HEK293 (cell line): Measurements from ENCODE around the gene TAF5L.

Experiments
- CTCF ChIA-PET: fragments of 350-600 bp; formaldehyde crosslinking; extraction: SDS; loops from one replicate; lab custom pipeline; 2021; ENCODE audit warnings: antibody characterized with exemption; lab: Yijun Ruan, JAX
- POLR2A ChIA-PET: fragments of 300-600 bp; formaldehyde crosslinking; extraction: SDS; loops from one replicate; lab custom pipeline; 2020; ENCODE audit warnings: antibody characterized with exemption, inconsistent platforms; lab: Yijun Ruan, JAX
- H3K27ac ChIP-seq: fragments of 200-500 bp; sonication (Bioruptor generic); 2 replicates; pipeline ENCODE4 v1.5.1; 2014; ENCODE audit warnings: low read depth, low read length, control low read depth, inconsistent platforms; ENCODE audit errors: extremely low read depth
- H3K36me3 ChIP-seq, 2 experiments: fragments of 200-500 bp in 1 of 2; sonication (Bioruptor generic) in 1 of 2; 1 replicate in 1 of 2; 2 replicates in 1 of 2; pipeline ENCODE4 v1.5.1; 2014 to 2017; ENCODE audit warnings: inconsistent platforms in 2 of 2, low read length in 2 of 2; ENCODE audit not compliant: control insufficient read depth in 2 of 2, insufficient read depth in 1 of 2
- H3K4me1 ChIP-seq: fragments of 200-500 bp; sonication (Bioruptor generic); 2 replicates; pipeline ENCODE4 v1.5.1; 2014; ENCODE audit warnings: mild to moderate bottlenecking, low read length, inconsistent platforms; ENCODE audit not compliant: control insufficient read depth, insufficient read depth
- H3K4me3 ChIP-seq: 2 replicates; pipeline ENCODE4 v1.5.1; 2011; ENCODE audit warnings: low read depth, mild to moderate bottlenecking, control low read depth, low read length, moderate library complexity
- H3K9me3 ChIP-seq: fragments of 200-500 bp; sonication (Bioruptor generic); 2 replicates; pipeline ENCODE4 v1.5.1; 2014; ENCODE audit warnings: low read depth, low read length, inconsistent platforms; ENCODE audit not compliant: control insufficient read depth, insufficient read depth
- KLF16 ChIP-seq: fragments of 450-650 bp; formaldehyde crosslinking; IDR thresholded peaks from 2 replicates; pipeline ENCODE4 v1.5.1; 2017; ENCODE audit warnings: missing biosample characterization, missing genetic modification characterization
- KLF7 ChIP-seq: fragments of 450-650 bp; formaldehyde crosslinking; IDR thresholded peaks from 2 replicates; pipeline ENCODE4 v1.5.1; 2016; ENCODE audit warnings: missing biosample characterization, missing genetic modification characterization, borderline replicate concordance
- KLF8 ChIP-seq: fragments of 450-650 bp; formaldehyde crosslinking; IDR thresholded peaks from 2 replicates; pipeline ENCODE4 v1.5.1; 2016; ENCODE audit warnings: missing biosample characterization, missing genetic modification characterization
- MZF1 ChIP-seq: fragments of 450-650 bp; formaldehyde crosslinking; IDR thresholded peaks from 2 replicates; pipeline ENCODE4 v1.5.1; 2017; ENCODE audit warnings: missing biosample characterization, missing genetic modification characterization, borderline replicate concordance
- SP3 ChIP-seq: fragments of 450-650 bp; formaldehyde crosslinking; IDR thresholded peaks from 2 replicates; pipeline ENCODE4 v1.5.1; 2016; ENCODE audit warnings: missing biosample characterization, missing genetic modification characterization
- TRIM28 ChIP-seq: IDR thresholded peaks from 2 replicates; pipeline ENCODE4 v1.6.1; 2011; ENCODE audit warnings: low read length, control low read depth, borderline replicate concordance
- WT1 ChIP-seq: fragments of 450-650 bp; formaldehyde crosslinking; IDR thresholded peaks from 2 replicates; pipeline ENCODE4 v1.5.1; 2016; ENCODE audit warnings: missing biosample characterization, missing genetic modification characterization
- ZBTB20 ChIP-seq: fragments of 450-650 bp; formaldehyde crosslinking; IDR thresholded peaks from 2 replicates; pipeline ENCODE4 v1.5.1; 2016; ENCODE audit warnings: missing biosample characterization, missing genetic modification characterization
- ZBTB7A ChIP-seq: fragments of 450-650 bp; formaldehyde crosslinking; IDR thresholded peaks from 2 replicates; pipeline ENCODE4 v1.5.1; 2016; ENCODE audit warnings: low read depth, missing biosample characterization, missing genetic modification characterization
- ZBTB8A ChIP-seq: fragments of 450-650 bp; formaldehyde crosslinking; IDR thresholded peaks from 2 replicates; pipeline ENCODE4 v1.5.1; 2016; ENCODE audit warnings: missing biosample characterization, missing genetic modification characterization
- ZFP69B ChIP-seq: fragments of 450-650 bp; formaldehyde crosslinking; IDR thresholded peaks from 2 replicates; pipeline ENCODE4 v1.5.1; 2016; ENCODE audit warnings: missing biosample characterization, missing genetic modification characterization
- ZNF10 ChIP-seq: fragments of 450-650 bp; formaldehyde crosslinking; IDR thresholded peaks from 2 replicates; pipeline ENCODE4 v1.5.1; 2017; ENCODE audit warnings: missing biosample characterization, missing genetic modification characterization
- ZNF138 ChIP-seq: fragments of 450-650 bp; formaldehyde crosslinking; IDR thresholded peaks from 2 replicates; pipeline ENCODE4 v1.5.1; 2016; ENCODE audit warnings: missing biosample characterization, missing genetic modification characterization, borderline replicate concordance
- ZNF2 ChIP-seq: fragments of 450-650 bp; formaldehyde crosslinking; IDR thresholded peaks from 2 replicates; pipeline ENCODE4 v1.5.1; 2016; ENCODE audit warnings: missing biosample characterization, missing genetic modification characterization
- ZNF324 ChIP-seq: fragments of 450-650 bp; formaldehyde crosslinking; IDR thresholded peaks from 2 replicates; pipeline ENCODE4 v1.5.1; 2016; ENCODE audit warnings: missing biosample characterization, missing genetic modification characterization
- ZNF335 ChIP-seq: fragments of 450-650 bp; formaldehyde crosslinking; conservative IDR thresholded peaks from 2 replicates; pipeline ENCODE4 v1.5.1; 2016; ENCODE audit warnings: missing biosample characterization, missing genetic modification characterization
- ZNF366 ChIP-seq: fragments of 450-650 bp; formaldehyde crosslinking; conservative IDR thresholded peaks from 2 replicates; pipeline ENCODE4 v1.5.1; 2016; ENCODE audit warnings: missing biosample characterization, missing genetic modification characterization
- ZNF585B ChIP-seq: fragments of 450-650 bp; formaldehyde crosslinking; IDR thresholded peaks from 2 replicates; pipeline ENCODE4 v1.5.1; 2016; ENCODE audit warnings: missing biosample characterization, missing genetic modification characterization
- ZNF626 ChIP-seq: fragments of 450-650 bp; sonication (Bioruptor Pico); formaldehyde crosslinking; IDR thresholded peaks from 2 replicates; pipeline ENCODE4 v1.5.1; 2018; ENCODE audit warnings: missing biosample characterization, missing genetic modification characterization, inconsistent platforms
- ZNF629 ChIP-seq: fragments of 450-650 bp; formaldehyde crosslinking; IDR thresholded peaks from 2 replicates; pipeline ENCODE4 v1.5.1; 2017; ENCODE audit warnings: missing biosample characterization, missing genetic modification characterization
- ZSCAN30 ChIP-seq: fragments of 450-650 bp; IDR thresholded peaks from 2 replicates; pipeline ENCODE4 v1.5.1; 2018; ENCODE audit warnings: missing biosample characterization, mild to moderate bottlenecking, missing genetic modification characterization, moderate library complexity
- TF ChIP-seq, protein P1 (sequence below): fragments of 450-650 bp; formaldehyde crosslinking; IDR thresholded peaks from 2 replicates; pipeline ENCODE4 v1.5.1; 2016; ENCODE audit warnings: missing biosample characterization, missing genetic modification characterization
- TF ChIP-seq, protein P2 (sequence below): fragments of 450-650 bp; formaldehyde crosslinking; optimal IDR thresholded peaks from 2 replicates; pipeline ENCODE3; 2016; ENCODE audit warnings: missing biosample characterization, mild to moderate bottlenecking, missing genetic modification characterization
- TF ChIP-seq, protein P3 (sequence below): fragments of 450-650 bp; formaldehyde crosslinking; IDR thresholded peaks from 2 replicates; pipeline ENCODE4 v1.5.1; 2016; ENCODE audit warnings: missing biosample characterization, missing genetic modification characterization
- TF ChIP-seq, protein P4 (sequence below): fragments of 450-650 bp; formaldehyde crosslinking; IDR thresholded peaks from 2 replicates; pipeline ENCODE4 v1.5.1; 2017; ENCODE audit warnings: missing biosample characterization, missing genetic modification characterization

Gene TAF5L

DNA sequence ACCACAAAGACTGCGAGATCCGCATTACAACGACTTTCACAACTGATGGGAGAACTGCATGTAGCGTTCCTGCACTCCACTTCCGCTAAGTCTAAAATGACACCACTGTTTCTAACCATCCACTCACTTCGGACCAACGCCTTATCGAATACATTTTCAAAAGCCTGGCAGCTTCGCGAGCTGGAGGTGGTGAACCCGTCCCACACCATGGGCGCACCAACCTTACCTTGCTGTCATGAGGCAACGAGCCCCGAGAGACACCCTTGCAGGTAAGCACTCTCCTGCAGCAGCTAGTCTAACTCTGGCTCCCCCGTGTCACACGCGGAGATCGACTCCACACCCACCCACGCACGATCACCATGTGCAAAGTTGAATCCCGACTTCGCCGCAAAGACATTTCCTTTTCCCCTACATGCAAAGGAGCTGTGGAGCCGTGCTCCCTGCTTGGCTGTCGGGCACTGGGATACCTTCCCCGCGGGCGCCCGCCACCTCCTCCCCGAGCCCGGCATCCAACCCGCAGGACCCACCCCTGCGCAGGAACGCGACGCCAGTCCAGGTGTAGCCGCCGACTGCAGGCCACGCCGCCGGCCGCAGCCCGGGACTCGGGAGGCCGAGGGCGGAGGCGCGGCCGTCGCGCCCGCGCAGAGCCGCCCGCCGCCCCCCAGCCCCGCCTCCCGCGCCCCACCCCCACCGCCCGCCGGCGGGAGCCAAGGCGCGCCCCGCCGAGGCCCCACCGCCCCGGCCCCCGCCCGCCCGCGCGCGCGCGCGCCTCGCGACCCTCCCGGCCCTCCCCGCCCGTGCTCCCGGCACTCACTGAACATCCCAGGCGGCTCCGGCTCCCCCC is 629 bp downstream of the TAF5L start (continued):
- TF ChIP-seq KLF16 (tag by site-specific recombination) (peak; percentile 95), SP3 (peak; percentile 60; the same call in 1 of the 2 replicates), ZNF2 (tag by site-specific recombination) (peak; percentile 88), ZNF585B (tag by site-specific recombination) (no peak), ZNF626 (tag by site-specific recombination) (no peak), ZBTB7A (tag by site-specific recombination) (peak; percentile 36; the same call in 1 of the 2 replicates), ZBTB20 (tag by site-specific recombination) (peak; percentile 99), ZNF138 (tag by site-specific recombination) (peak; percentile 80; the same call in 1 of the 2 replicates), ZNF335 (tag by site-specific recombination) (peak; percentile 92), KLF8 (peak; percentile 85), ZSCAN30 (tag by site-specific recombination) (peak; percentile 75), ZFP69B (peak; percentile 75), KLF7 (tag by site-specific recombination) (peak; percentile 30; the same call in 1 of the 2 replicates), ZNF366 (tag by site-specific recombination) (0 out of 2 replicates have a peak, but pooled peaks have one; percentile 33), TRIM28 (peak; percentile 48; the same call in 1 of the 2 replicates), ZNF324 (tag by site-specific recombination) (peak; percentile 73; the same call in 1 of the 2 replicates)
- TF ChIP-seq, protein P1, sequence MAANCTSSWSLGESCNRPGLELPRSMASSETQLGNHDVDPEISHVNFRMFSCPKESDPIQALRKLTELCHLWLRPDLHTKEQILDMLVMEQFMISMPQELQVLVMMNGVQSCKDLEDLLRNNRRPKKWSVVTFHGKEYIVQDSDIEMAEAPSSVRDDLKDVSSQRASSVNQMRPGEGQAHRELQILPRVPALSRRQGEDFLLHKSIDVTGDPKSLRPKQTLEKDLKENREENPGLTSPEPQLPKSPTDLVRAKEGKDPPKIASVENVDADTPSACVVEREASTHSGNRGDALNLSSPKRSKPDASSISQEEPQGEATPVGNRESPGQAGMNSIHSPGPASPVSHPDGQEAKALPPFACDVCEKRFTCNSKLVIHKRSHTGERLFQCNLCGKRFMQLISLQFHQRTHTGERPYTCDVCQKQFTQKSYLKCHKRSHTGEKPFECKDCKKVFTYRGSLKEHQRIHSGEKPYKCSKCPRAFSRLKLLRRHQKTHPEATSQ (tag by site-specific recombination) = peak; percentile 93; the same call in 1 of the 2 replicates
- TF ChIP-seq, protein P2, sequence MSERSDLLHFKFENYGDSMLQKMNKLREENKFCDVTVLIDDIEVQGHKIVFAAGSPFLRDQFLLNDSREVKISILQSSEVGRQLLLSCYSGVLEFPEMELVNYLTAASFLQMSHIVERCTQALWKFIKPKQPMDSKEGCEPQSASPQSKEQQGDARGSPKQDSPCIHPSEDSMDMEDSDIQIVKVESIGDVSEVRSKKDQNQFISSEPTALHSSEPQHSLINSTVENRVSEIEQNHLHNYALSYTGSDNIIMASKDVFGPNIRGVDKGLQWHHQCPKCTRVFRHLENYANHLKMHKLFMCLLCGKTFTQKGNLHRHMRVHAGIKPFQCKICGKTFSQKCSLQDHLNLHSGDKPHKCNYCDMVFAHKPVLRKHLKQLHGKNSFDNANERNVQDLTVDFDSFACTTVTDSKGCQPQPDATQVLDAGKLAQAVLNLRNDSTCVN (tag by site-specific recombination) = peak; percentile 93
- TF ChIP-seq, protein P3, sequence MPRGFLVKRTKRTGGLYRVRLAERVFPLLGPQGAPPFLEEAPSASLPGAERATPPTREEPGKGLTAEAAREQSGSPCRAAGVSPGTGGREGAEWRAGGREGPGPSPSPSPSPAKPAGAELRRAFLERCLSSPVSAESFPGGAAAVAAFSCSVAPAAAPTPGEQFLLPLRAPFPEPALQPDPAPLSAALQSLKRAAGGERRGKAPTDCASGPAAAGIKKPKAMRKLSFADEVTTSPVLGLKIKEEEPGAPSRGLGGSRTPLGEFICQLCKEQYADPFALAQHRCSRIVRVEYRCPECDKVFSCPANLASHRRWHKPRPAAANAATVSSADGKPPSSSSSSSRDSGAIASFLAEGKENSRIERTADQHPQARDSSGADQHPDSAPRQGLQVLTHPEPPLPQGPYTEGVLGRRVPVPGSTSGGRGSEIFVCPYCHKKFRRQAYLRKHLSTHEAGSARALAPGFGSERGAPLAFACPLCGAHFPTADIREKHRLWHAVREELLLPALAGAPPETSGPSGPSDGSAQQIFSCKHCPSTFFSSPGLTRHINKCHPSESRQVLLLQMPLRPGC (tag by site-specific recombination) = peak; percentile 33
- TF ChIP-seq, all 188 proteins: peak for 53

DNA sequence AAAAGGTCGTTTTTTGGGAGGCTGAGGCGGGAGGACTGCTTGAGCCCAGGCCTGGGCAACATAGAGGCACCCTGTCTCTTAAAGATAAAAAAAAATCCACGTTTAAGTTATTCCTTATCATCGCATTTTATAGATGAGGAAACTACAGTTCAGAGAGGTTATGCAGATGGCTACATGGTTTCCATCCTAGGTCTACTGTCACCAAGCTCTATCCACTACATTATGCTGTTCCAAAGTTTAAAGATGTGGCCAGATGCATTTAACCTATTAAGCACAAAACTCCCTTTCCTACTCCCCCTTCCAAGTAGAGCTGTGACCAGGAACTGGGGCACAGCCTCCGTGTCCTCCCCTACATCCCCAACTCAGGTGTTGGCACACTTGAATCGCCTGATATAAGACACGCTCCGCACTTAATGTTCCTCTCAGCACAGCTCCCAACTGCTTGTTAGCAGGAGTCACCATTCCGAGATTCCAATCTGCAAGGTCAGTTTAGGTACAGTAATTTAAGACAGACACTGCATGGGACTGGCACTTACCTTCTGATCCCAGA is 1.3 kb downstream of the TAF5L start:
- Histone ChIP-seq H3K9me3 (no peaks in the 10 kb centered on the region), H3K4me1 (peaks cover 6% of the 10 kb centered on the region; the same call in 1 of the 2 replicates), H3K27ac (no peak overlapping the region), H3K36me3 (peaks cover 7 to 10% of the 10 kb centered on the region in 2 experiments), H3K4me3 (peak overlapping the region; percentile 91)
- CTCF ChIA-PET = interaction anchor here (0.7 to 4.9 kb wide), 7 partner anchors 35 to 1368 kb away, joined by 3 to 26 read pairs (median 5); partner anchors contain the start of gene ABCB10
- POLR2A ChIA-PET = interaction anchor here (0.5 to 8.3 kb wide), 8 partner anchors 18 to 459 kb away, joined by 3 to 102 read pairs (median 3); partner anchors contain the start of genes ABCB10 and NUP133
- no peak for TF ChIP-seq ZBTB8A (tag by site-specific recombination)
- TF ChIP-seq WT1 (tag by site-specific recombination) = peak; percentile 31; the same call in 1 of the 2 replicates
- 0 out of 2 replicates have a peak, but pooled peaks have one; percentile 12 for TF ChIP-seq ZNF629 (tag by site-specific recombination)
- TF ChIP-seq, protein P4, sequence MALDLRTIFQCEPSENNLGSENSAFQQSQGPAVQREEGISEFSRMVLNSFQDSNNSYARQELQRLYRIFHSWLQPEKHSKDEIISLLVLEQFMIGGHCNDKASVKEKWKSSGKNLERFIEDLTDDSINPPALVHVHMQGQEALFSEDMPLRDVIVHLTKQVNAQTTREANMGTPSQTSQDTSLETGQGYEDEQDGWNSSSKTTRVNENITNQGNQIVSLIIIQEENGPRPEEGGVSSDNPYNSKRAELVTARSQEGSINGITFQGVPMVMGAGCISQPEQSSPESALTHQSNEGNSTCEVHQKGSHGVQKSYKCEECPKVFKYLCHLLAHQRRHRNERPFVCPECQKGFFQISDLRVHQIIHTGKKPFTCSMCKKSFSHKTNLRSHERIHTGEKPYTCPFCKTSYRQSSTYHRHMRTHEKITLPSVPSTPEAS (tag by site-specific recombination) = 0 out of 2 replicates have a peak, but pooled peaks have one; percentile 1
- TF ChIP-seq ZNF10 = 0 out of 2 replicates have a peak, but pooled peaks have one; percentile 7
- TF ChIP-seq MZF1 (tag by site-specific recombination) = peak; percentile 53; the same call in 1 of the 2 replicates
